ENCODE data around the gene AGTR1. TPM values are rescaled to one million over a fixed set of nuclear protein-coding genes. Genes with fewer than 3 reads are reported as not detected.
"Not testable (repeated sequence)": the region's sequence is repeated elsewhere in the genome, so short reads cannot be mapped to it uniquely, and the experiment has no call there.

Gene AGTR1
- total RNA-seq, 2 experiments from 2014 or later: not detected

- H3K27me3 Mint-ChIP-seq; intact Hi-C loops (cut with micrococcal nuclease): not testable (repeated sequence)
These were observed 55.7 kb downstream of the AGTR1 start for GRCh38 chr3:148753385-148753784.

DNA sequence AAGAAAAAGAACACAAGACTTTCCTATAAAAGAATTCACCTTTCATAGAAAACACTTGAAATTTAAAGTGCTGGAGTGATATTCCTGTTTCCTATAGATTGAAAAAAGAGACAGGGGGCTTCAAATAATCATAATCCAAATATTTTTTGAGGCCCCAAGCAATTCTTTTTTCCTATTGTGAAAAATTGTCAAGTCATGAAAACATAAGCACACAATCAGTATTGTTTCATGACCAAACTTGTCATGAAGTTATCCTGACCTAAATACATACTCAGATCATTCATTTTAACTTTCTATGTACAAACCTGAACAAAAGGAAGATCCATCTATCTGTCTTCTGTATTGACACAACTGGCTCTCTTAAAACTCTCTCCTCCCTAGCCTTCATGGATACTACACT lies 57.9 kb downstream of the AGTR1 start:
- CTCF ChIA-PET: no interaction called here
- intact Hi-C loops (cut with micrococcal nuclease): no loop called here
- Mint-ChIP-seq H3K4me3 (no peak overlapping the region), H3K27ac (no peak overlapping the region), H3K27me3 (no peaks in the 10 kb centered on the region), H3K36me3 (no peaks in the 10 kb centered on the region), H3K4me1 (ENCODE audit: low read depth) (no peaks in the 10 kb centered on the region), H3K9me3 (peaks cover 2% of the 10 kb centered on the region)
- no peak for DNase-seq
- POLR2A ChIA-PET: no interaction called here

More at GRCh38 chr3:148753385-148753784, 55.7 kb downstream of the AGTR1 start:
- CTCF ChIA-PET; H3K9me3 Mint-ChIP-seq; H3K4me1 Mint-ChIP-seq (ENCODE audit: low read depth); DNase-seq; POLR2A ChIA-PET; H3K36me3 Mint-ChIP-seq; H3K4me3 Mint-ChIP-seq; H3K27ac Mint-ChIP-seq: not testable (repeated sequence)

DNA sequence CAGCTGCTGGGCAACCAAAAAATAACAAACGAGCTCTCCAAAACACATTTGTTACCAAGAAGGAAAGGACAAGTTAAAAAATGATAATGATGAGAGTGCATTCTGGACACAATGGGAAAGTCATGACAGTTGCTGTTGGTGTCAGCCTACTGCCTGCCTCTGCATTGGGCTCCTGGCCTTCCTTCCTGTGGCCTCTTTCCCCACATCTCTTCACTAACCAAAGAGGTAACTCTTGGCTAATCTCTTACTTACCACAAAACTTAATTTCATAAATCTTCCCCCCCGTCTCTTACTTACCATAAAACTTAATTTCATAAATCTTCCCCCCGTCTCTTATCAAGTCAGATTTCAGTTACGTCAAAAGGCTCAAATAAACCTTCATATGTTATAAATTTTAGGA lies 58.6 kb downstream of the AGTR1 start:
- ChIA-PET CTCF (no interaction called here), POLR2A (no interaction called here)
- DNase-seq: no peak
- Mint-ChIP-seq H3K27ac (no peak overlapping the region), H3K27me3 (no peaks in the 10 kb centered on the region), H3K4me1 (ENCODE audit: low read depth) (no peaks in the 10 kb centered on the region), H3K4me3 (no peak overlapping the region), H3K9me3 (peaks cover 2% of the 10 kb centered on the region), H3K36me3 (no peaks in the 10 kb centered on the region)
- intact Hi-C loops (cut with micrococcal nuclease): no loop called here

- H3K27me3 Mint-ChIP-seq: no peaks in the 10 kb centered on the region
- CTCF ChIA-PET: no interaction called here
- POLR2A ChIA-PET: no interaction called here
These were observed 59.8 kb downstream of the AGTR1 start for GRCh38 chr3:148757238-148758215.

GRCh38 chr3:148758303-148758884 lies 60.7 kb downstream of the AGTR1 start:
- POLR2A ChIA-PET: no interaction called here
- H3K4me3 Mint-ChIP-seq: no peak overlapping the region
- CTCF ChIA-PET: no interaction called here
- no peaks in the 10 kb centered on the region for H3K36me3 Mint-ChIP-seq
- DNase-seq: no peak
- no peak overlapping the region for H3K27ac Mint-ChIP-seq
- intact Hi-C loops (cut with micrococcal nuclease): no loop called here
- H3K27me3 Mint-ChIP-seq: no peaks in the 10 kb centered on the region
- H3K9me3 Mint-ChIP-seq: peaks cover 2% of the 10 kb centered on the region
- H3K4me1 Mint-ChIP-seq (ENCODE audit: low read depth): no peaks in the 10 kb centered on the region

More at GRCh38 chr3:148757238-148758215, 59.8 kb downstream of the AGTR1 start:
- DNase-seq: no peak
- Mint-ChIP-seq H3K9me3 (peaks cover 2% of the 10 kb centered on the region), H3K36me3 (no peaks in the 10 kb centered on the region), H3K27ac (no peak overlapping the region), H3K4me3 (no peak overlapping the region), H3K4me1 (ENCODE audit: low read depth) (no peaks in the 10 kb centered on the region)
- intact Hi-C loops (cut with micrococcal nuclease): no loop called here

DNA sequence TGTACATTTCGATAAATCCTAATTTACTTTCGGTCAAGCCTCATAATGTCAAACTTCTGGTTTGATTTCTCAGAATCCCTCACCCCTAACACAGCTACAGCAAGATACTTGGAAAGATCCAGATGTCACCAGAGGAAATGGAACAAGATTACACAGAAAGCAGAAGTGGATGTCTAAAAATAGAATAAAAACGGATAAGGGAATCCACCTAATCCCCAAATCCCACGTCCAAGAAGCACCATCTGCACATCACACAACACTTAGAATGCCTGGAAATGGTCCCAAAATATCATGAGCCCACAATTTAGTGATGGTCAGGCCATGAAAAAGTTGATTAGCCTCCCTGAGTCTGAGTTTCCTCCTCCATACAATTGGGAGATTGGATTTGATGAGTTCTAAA lies 61.7 kb downstream of the AGTR1 start:
- CTCF ChIA-PET: no interaction called here
- H3K27me3 Mint-ChIP-seq: no peaks in the 10 kb centered on the region
- peaks cover 2% of the 10 kb centered on the region for H3K9me3 Mint-ChIP-seq
- intact Hi-C loops (cut with micrococcal nuclease): no loop called here
- POLR2A ChIA-PET: no interaction called here
- no peaks in the 10 kb centered on the region for H3K4me1 Mint-ChIP-seq (ENCODE audit: low read depth)
- no peak overlapping the region for H3K27ac Mint-ChIP-seq
- no peaks in the 10 kb centered on the region for H3K36me3 Mint-ChIP-seq
- H3K4me3 Mint-ChIP-seq: no peak overlapping the region
- no peak for DNase-seq

DNA sequence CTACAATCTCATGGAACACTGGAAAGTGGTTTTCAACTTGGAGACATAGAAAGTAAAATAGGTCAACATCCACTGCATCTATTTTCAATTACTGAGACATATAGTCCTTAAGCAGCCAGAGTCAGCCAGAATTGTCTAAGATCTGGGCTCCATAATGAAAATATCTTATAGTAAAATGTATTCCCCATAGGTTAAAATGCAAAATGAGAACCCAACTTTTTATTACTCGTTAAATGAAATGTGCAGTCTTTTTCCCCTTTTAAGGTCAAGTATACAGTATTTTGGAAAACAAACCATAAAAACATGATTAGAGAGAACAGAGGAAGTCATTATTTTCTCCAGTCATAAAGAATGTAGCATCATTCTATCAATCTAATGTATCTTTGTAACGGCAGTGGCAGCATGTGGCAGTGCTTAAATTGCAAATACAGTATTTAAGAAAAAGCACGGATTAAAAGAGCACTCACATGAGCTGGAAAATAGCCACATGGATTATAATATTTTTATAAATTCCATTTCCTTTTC lies 65.5 kb downstream of the AGTR1 start:
- H3K27me3 Mint-ChIP-seq: no peaks in the 10 kb centered on the region
- intact Hi-C loops (cut with micrococcal nuclease): no loop called here
- CTCF ChIA-PET: interaction anchor here (0.7 kb wide), 1 partner anchor 22 kb away, joined by 3 read pairs; no protein-coding TSS in a partner anchor
- no peak overlapping the region for H3K27ac Mint-ChIP-seq
- H3K4me1 Mint-ChIP-seq (ENCODE audit: low read depth): no peaks in the 10 kb centered on the region
- H3K4me3 Mint-ChIP-seq: no peak overlapping the region
- H3K9me3 Mint-ChIP-seq: peaks cover 2% of the 10 kb centered on the region
- no peak for DNase-seq
- POLR2A ChIA-PET: no interaction called here
- no peaks in the 10 kb centered on the region for H3K36me3 Mint-ChIP-seq

DNA sequence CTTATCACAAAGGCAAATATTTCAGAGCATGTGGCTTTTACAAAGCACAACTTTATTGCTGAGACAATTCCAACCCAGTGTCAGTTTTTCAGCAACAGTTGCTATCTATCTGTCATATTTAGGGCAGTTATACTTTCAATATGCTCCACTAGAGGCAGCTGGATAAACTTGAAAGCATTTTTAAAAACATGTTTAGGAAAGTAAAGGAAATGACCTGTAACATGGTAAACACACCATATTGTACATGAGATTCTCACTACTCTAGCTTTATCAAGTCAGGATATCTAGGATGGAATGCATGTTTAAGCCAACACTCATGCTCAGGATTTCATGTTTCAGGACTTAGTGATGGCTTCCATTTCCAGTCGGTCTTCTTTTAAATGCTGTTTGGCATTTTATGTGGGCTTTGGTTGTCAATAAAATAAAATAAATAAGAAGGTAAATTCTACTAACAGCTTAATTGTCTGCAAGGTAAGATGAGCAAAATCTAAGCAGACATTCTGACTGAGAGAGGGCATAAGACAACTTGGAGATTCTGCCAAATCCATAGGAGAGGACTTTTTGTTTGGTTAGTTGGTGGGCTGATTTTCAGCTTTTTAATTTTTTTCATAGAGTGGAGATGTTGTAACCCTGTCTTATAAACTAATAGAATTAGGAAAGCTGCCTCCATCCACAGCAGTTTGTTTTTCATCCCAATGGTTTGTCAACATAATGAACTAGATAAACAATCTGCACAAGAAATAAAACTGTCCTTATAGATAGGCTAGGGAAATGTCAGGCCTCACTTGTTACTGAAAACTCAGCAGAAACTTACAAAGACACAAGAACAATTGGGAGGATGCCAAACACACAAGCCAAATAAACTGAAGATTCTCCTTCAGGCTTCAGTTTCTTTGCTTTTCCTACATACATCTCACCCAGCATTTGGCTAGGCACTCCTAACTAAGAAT lies 66.6 kb downstream of the AGTR1 start:
- peaks cover under 1% of the 10 kb centered on the region for H3K9me3 Mint-ChIP-seq
- H3K36me3 Mint-ChIP-seq: no peaks in the 10 kb centered on the region
- no peak overlapping the region for H3K4me3 Mint-ChIP-seq
- intact Hi-C loops (cut with micrococcal nuclease): no loop called here
- no peak overlapping the region for H3K27ac Mint-ChIP-seq
- DNase-seq: no peak
- ChIA-PET POLR2A (no interaction called here), CTCF (no interaction called here)
- no peaks in the 10 kb centered on the region for H3K27me3 Mint-ChIP-seq
- no peaks in the 10 kb centered on the region for H3K4me1 Mint-ChIP-seq (ENCODE audit: low read depth)

GRCh38 chr3:148772361-148772760 lies 74.7 kb downstream of the AGTR1 start:
- H3K27me3 Mint-ChIP-seq: peaks cover 2% of the 10 kb centered on the region
- no peak for DNase-seq
- H3K36me3 Mint-ChIP-seq: no peaks in the 10 kb centered on the region
- H3K27ac Mint-ChIP-seq: no peak overlapping the region
- ChIA-PET POLR2A (no interaction called here), CTCF (no interaction called here)
- H3K9me3 Mint-ChIP-seq: peaks cover 5% of the 10 kb centered on the region
- no peaks in the 10 kb centered on the region for H3K4me1 Mint-ChIP-seq (ENCODE audit: low read depth)
- intact Hi-C loops (cut with micrococcal nuclease): no loop called here
- no peak overlapping the region for H3K4me3 Mint-ChIP-seq

DNA sequence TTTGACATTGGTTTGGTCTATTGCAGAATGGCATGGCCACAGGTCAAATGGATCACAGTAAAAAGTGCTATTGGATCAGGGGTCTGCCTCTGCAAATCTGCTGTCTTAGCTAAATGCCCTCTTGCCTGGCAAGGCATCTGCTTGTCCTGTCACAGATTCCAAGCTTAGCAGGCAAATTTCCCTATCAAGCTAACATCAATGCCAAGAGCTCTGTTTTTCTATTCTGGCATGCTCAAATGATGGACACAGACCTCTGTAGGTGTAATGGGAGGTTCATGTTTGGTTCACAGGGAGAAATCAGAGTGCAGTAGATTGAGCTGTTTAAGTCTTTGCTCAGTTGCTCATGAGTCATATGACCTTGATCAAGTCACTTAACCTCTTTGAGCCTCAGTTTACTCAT lies 75.1 kb downstream of the AGTR1 start:
- peaks cover 2% of the 10 kb centered on the region for H3K27me3 Mint-ChIP-seq
- no peak for DNase-seq
- no peak overlapping the region for H3K4me3 Mint-ChIP-seq
- intact Hi-C loops (cut with micrococcal nuclease): no loop called here
- H3K36me3 Mint-ChIP-seq: no peaks in the 10 kb centered on the region
- no peak overlapping the region for H3K27ac Mint-ChIP-seq
- ChIA-PET POLR2A (no interaction called here), CTCF (no interaction called here)
- H3K4me1 Mint-ChIP-seq (ENCODE audit: low read depth): no peaks in the 10 kb centered on the region
- H3K9me3 Mint-ChIP-seq: peaks cover 5% of the 10 kb centered on the region

GRCh38 chr3:148773805-148774204 lies 76.1 kb downstream of the AGTR1 start:
- POLR2A ChIA-PET: no interaction called here
- no peak overlapping the region for H3K27ac Mint-ChIP-seq
- DNase-seq: no peak
- no peak overlapping the region for H3K4me3 Mint-ChIP-seq
- intact Hi-C loops (cut with micrococcal nuclease): no loop called here
- no peaks in the 10 kb centered on the region for H3K36me3 Mint-ChIP-seq
- no peaks in the 10 kb centered on the region for H3K4me1 Mint-ChIP-seq (ENCODE audit: low read depth)
- H3K27me3 Mint-ChIP-seq: peaks cover 2% of the 10 kb centered on the region
- CTCF ChIA-PET: no interaction called here
- H3K9me3 Mint-ChIP-seq: peaks cover 5% of the 10 kb centered on the region

DNA sequence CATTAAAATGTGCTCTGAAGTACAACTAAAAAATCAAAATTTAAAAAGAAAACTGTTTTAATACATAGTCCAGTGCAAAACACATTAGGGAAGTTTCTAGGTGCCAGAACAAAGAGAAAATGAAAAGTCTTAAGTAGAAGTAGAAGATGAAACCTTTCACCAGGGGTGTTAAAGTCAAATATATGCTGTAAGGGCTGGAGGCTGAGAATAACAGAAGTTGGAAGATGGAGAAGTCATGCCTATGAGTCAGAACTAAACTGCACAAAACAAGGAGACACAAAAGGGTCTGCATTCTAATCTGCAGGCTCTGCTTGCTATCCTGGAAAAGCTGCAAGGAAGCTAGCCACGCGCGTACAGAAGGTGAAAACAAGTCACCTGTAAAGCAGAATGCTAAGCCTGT lies 81.2 kb downstream of the AGTR1 start:
- POLR2A ChIA-PET: no interaction called here
- intact Hi-C loops (cut with micrococcal nuclease): no loop called here
- no peaks in the 10 kb centered on the region for H3K36me3 Mint-ChIP-seq
- no peak for DNase-seq
- no peak overlapping the region for H3K4me3 Mint-ChIP-seq
- CTCF ChIA-PET: no interaction called here
- no peaks in the 10 kb centered on the region for H3K4me1 Mint-ChIP-seq (ENCODE audit: low read depth)
- H3K27ac Mint-ChIP-seq: no peak overlapping the region
- H3K9me3 Mint-ChIP-seq: no peaks in the 10 kb centered on the region
- no peaks in the 10 kb centered on the region for H3K27me3 Mint-ChIP-seq
